Fibroblast of lung (primary cell): Measurements from ENCODE around the gene DOK3.

Experiments
- CTCF ChIP-seq, 2 donors: IDR thresholded peaks in 1 of 2; conservative IDR thresholded peaks in 1 of 2; 1 replicate in 1 of 2; 2 replicates in 1 of 2; pipeline ENCODE4 v1.5.1; 2011 to 2012; ENCODE audit warnings: low read length in 2 of 2, control low read depth in 1 of 2, inconsistent platforms in 1 of 2, low read depth in 1 of 2, mild to moderate bottlenecking in 1 of 2
- EZH2 ChIP-seq: IDR thresholded peaks from 2 replicates; pipeline ENCODE4 v1.5.1; 2012; ENCODE audit warnings: low read length, control low read depth, mild to moderate bottlenecking; ENCODE audit errors: missing control alignments

GRCh38 chr5:177553671-177554429 lies 44.2 kb upstream of the DOK3 start:
- no peak for TF ChIP-seq CTCF (conservative IDR thresholded peaks at IDR 0.05 in 1 of 2, IDR thresholded peaks at IDR 0.05 in 1 of 2; ENCODE audit: low read depth in 1 of 2, low read length in 2 of 2)
- no peak for TF ChIP-seq EZH2
